Measurements from ENCODE around the gene TEX29.

Gene TEX29

DNA sequence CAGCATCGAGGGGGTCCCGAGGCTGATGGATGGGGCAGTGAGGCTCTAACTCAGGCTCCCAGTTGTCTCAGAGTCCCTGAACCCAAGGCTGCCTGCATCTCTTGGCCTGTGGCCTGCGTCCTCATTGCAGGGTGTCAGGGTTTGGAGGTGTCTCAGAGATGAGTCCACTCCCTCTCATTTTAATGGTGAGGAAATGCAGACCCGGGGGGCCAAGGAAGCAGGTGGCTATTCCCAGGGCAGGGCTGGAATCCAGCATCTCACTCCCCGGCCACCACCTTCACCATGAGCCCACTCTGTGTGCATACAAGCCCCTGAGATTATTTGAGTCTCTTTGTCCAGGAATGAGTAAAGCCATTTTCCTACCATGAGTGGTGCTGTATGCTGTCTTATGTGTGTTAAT, 21.4 kb downstream of the TEX29 start:
- no peak for DNase-seq (ENCODE audit: low read depth in 2 of 2)

DNA sequence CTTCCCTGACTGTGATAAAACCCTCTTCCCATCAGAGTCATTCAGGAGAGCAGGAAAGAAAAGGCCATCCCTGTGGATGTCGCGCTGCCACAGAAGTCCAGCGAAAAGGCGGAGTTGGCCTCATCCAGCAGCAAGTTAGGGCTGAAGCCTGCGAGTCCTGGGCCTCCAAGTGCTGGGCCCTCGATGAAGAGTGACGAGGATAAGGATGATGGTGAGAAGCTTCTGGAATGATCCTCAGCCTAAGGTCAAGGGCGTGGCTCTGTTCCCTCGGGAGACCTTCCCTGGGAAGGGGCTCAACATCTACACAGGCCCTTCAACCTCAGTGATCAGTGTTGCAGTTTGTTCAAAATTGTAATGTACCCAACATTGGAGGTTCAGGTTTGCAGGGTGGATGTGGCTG, 22.3 kb downstream of the TEX29 start:
- DNase-seq (ENCODE audit: low read depth in 2 of 2) = no peak

GRCh38 chr13:111343186-111343805, 22.9 kb downstream of the TEX29 start:
- DNase-seq (ENCODE audit: low read depth in 2 of 2) = no peak

- no peak for DNase-seq (ENCODE audit: low read depth in 2 of 2)
Measured at GRCh38 chr13:111344471-111345191, 24.2 kb downstream of the TEX29 start.

GRCh38 chr13:111345682-111346081, 25.2 kb downstream of the TEX29 start:
- no peak for DNase-seq (ENCODE audit: low read depth in 2 of 2)

- no peak for DNase-seq (ENCODE audit: low read depth in 2 of 2)
Measured at GRCh38 chr13:111346101-111346680, 25.7 kb downstream of the TEX29 start.

GRCh38 chr13:111347438-111347837, 27.0 kb downstream of the TEX29 start:
- DNase-seq (ENCODE audit: low read depth in 2 of 2) = no peak

GRCh38 chr13:111353508-111353907, 33.1 kb downstream of the TEX29 start:
- DNase-seq (ENCODE audit: low read depth in 2 of 2) = no peak

DNA sequence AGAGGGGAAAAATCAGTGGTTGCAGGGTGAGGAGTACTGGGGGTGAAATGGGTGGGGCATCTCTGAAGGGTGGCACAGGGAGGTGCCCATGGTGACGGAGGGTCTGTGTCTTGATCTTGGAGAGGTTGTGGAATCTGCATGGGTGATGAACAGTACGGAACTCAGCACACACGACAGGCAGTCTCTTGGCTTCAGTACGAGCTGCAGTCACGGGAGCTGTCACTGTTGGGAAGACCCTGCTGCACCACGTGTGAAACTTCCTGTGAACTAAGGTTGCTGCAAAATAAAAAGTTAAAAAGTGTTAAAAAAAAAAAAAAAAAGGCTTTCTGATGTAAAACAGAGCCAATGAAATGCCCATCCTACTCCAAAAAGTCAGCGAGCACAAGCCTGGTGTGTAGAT, 34.3 kb downstream of the TEX29 start:
- DNase-seq (ENCODE audit: low read depth in 2 of 2) = no peak

- DNase-seq (ENCODE audit: low read depth in 2 of 2) = no peak
Measured at GRCh38 chr13:111356795-111357194, 36.4 kb downstream of the TEX29 start.

DNA sequence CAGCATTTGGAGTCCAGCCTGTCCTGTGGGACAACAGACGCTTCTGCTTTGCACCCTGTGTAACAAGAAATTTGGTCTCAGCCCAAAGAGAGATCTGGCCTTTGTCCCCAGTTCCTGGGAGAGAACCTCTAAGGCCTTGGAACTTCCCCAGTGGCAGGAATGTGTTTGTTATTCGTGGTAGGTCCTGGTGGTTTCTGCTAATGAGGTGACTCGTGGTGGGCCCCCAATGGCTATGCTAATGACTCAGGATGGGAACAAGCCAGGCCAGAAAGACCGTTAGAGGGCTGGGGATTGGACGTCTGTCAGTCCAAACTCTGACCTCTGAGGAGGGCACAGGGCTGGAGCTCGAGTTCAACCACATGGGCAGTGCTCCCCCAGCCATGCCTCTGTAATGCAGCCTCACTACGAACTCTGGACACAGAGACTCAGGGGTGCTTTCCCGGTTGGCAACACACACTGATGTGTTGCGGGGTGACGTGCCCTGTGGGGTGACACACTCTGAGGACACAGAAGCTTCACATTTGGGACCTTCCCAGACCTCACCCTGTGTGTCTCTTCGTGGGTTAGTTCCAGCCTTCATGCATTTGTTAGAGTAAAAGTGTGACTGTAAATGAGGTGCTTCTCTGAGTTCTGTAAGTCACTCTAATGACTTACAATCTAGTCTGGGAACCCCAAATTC, 38.9 kb downstream of the TEX29 start:
- DNase-seq (ENCODE audit: low read depth in 2 of 2) = no peak

- DNase-seq (ENCODE audit: low read depth in 2 of 2) = no peak
Measured at GRCh38 chr13:111359930-111360329, 39.5 kb downstream of the TEX29 start.

- DNase-seq (ENCODE audit: low read depth in 2 of 2) = no peak
Measured at GRCh38 chr13:111360452-111360851, 40.0 kb downstream of the TEX29 start.

DNA sequence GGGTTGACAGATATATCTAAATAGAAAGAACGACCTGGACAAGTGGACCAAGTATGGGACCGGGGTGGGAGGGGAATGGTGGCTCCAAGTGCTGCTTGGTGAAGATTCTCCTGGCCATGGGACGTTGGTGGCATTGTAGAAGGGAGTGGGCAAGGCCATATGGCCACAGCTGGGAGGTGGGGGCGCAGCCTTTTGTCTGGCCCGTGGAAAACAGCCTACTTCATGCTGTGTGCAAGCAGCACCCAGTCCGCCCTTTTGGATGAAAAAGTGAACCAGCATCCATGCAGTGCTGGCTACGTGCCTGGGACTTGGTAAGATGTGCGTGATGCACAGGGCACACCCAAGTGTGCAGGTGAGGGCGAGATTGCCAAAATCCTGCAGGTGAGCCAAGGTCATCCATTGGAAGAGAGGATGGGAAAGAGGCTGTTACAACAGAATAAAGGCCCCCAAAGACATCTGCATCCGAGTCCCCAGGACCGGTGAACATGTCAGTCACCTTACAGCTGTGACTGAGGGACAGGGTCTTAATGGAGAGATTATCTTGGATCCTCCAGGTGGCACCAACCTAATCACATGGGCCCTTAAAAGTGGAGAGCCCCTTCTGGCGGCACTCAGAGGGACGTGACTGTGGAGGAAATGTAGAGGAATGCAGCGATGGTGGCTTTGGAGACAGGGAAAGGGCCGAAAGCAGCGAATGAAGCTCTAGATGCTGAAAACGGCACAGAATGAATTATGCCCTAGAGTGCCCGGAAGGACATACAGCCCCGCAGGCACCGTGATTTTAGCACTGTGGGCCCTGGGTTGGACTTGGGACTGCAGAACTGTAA, 40.8 kb downstream of the TEX29 start:
- no peak for DNase-seq (ENCODE audit: low read depth in 2 of 2)

DNA sequence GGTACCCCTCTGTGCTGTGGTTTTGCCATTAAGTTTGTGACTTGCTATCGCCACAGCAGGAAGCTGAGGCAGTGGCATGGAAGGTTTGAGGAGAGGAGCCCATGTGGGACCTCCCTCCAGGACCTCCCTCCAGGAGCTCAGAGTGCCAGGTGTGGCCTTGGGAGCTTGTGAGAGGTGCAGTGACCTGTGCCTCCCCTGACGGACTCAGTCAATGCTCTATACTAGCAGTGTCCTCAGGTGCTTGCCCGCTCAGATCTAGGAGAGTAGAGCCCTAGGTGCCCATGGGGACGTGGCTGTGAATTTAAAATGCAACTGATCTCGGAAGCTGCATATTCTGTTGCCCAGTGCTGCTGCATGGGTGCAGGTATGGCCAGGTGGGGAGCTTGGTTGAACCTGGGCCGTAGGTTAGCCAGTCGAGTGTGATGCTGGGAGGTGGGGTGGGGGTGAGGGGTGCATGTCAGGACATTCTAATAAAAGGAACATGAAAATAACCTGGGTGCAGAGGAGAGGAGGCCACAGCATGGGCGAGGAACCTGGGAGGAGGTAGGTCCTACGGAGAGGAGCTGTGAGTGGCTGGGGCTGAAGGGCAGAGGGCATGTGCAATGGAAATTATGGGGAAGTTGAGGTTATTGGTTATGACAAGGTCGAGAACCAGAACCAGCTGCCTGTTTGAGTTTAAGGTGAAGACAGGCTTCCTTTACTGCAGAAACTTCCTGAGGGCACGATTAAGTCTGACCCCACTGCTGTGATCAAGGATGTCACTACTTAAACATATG, 41.6 kb downstream of the TEX29 start:
- no peak for DNase-seq (ENCODE audit: low read depth in 2 of 2)

DNA sequence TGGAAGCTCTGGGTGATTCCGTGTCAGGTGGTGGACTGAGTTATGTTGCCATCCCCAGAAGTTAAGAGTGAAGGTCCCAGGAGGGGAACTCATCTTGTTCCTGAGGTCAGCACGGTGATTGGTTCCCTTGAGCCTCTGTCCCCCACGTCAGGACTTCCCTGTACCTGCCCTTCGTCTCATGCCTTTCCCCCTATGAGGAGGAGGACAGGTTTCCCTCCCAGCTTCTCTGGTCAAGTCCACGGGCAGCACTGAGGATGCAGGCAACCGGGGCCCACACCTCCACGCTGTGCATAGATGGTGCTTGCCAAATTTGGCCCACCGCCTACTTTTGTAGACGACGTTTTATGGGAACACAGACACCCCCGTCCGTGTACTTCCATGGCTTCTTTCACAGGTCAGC, 42.7 kb downstream of the TEX29 start:
- DNase-seq (ENCODE audit: low read depth in 2 of 2) = no peak

DNA sequence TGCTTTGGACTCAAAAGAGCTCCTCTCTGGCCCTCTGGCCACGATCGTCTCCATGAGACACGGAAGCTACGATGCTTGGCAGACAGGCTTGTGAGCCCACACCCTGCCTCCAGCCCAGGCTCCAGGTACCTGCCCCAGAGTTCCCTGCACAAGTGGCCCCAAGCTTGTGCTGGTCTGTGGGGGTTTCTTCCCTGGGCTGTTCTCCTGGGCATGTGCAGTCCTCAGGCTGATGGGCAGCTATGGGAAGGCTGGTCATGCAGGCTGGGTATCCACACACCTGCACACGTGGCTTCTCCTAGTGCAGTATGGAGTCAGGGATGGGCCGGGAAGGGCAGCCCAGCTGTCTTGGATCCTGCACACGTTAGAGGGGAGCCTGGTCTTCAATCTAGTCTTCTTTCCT, 43.1 kb downstream of the TEX29 start:
- DNase-seq (ENCODE audit: low read depth in 2 of 2) = no peak

DNA sequence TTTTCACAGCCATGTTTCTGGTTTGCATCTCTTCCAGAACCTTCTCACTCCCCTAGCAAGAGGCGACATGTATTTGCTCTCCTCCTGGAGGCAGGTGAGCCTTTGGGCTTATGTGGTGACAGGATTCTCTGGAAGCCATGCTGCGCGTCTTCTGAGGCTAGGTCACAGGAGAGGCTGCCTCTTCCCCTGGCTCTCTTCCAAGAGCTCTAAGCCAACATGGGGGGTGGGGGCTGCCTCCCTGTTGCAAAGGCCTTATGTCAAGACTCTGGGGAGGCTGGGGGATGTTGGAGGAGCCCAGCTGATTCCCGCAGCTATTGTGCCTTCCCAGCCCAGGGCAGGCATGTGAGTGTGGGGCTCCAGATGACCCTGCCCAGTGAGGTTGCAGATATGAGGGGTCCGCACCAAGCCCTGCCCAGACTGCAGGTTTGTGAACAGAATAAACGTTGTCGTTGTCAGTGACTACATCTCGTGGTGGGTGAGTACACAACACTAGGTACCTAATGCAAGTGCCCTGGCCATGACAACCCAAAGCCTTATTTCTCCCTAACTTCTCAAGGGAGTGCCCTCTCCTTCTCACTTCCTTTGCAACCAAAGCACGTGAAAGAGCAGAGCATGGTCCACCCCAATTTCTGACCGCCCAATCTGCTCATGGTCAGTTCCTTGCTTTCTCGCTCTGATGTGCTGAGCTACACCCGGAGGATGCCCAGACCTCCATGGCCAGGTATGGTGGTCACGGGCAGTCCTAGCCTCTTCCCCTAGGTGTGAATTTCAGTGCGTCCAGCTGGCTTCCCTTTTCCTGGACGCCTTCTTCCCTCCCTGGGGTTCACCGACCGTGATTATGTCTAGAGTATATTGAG, 44.9 kb downstream of the TEX29 start:
- DNase-seq (ENCODE audit: low read depth in 2 of 2) = no peak

DNA sequence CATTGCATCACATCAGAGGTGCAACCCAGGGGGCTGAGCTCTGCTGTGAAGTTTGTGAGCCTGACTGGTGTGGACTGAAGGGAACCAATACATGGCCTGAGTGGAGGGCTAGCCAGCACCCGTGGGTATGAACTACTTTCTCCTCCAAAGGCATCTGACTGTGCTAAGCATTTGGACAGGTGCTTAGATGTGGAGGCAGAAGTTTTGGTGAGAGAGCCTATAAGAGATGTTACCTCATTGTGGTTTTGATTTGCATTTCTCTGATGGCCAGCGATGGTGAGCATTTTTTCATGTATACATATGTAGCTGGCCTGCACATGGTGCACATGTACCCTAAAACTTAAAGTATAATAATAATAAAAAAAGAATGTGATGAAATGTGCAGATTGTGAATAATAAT, 46.9 kb downstream of the TEX29 start:
- no peak for DNase-seq (ENCODE audit: low read depth in 2 of 2)

GRCh38 chr13:111368091-111368490, 47.6 kb downstream of the TEX29 start:
- DNase-seq (ENCODE audit: low read depth in 2 of 2) = no peak

Data from stimulated activated CD8-positive, alpha-beta memory T cell treated with anti-CD3 and anti-CD28 coated beads, Interleukin-2, amount 100 ng/mL, for 1 hour (primary cell).